HEK293 (cell line): ENCODE results near the gene DIO3.

Source experiments
- KLF1 ChIP-seq: fragments of 450-650 bp; formaldehyde crosslinking; IDR thresholded peaks from 2 replicates; pipeline ENCODE4 v1.5.1; 2016; ENCODE audit warnings: missing biosample characterization, missing genetic modification characterization
- KLF10 ChIP-seq: fragments of 450-650 bp; IDR thresholded peaks from 2 replicates; pipeline ENCODE4 v1.5.1; 2018; ENCODE audit warnings: missing biosample characterization, mild to moderate bottlenecking, missing genetic modification characterization
- ZNF10 ChIP-seq: fragments of 450-650 bp; formaldehyde crosslinking; IDR thresholded peaks from 2 replicates; pipeline ENCODE4 v1.5.1; 2017; ENCODE audit warnings: missing biosample characterization, missing genetic modification characterization
- ZNF157 ChIP-seq: fragments of 450-650 bp; formaldehyde crosslinking; IDR thresholded peaks from 2 replicates; pipeline ENCODE4 v1.5.1; 2016; ENCODE audit warnings: missing biosample characterization, missing genetic modification characterization
- ZNF660 ChIP-seq: fragments of 450-650 bp; IDR thresholded peaks from 2 replicates; pipeline ENCODE4 v1.5.1; 2018; ENCODE audit warnings: missing biosample characterization, mild to moderate bottlenecking, missing genetic modification characterization
- ZNF76 ChIP-seq: fragments of 450-650 bp; formaldehyde crosslinking; IDR thresholded peaks from 2 replicates; pipeline ENCODE4; 2016; ENCODE audit warnings: low read depth, missing biosample characterization, missing genetic modification characterization, borderline replicate concordance
- TF ChIP-seq, protein P1 (sequence below): fragments of 450-650 bp; formaldehyde crosslinking; IDR thresholded peaks from 2 replicates; pipeline ENCODE4 v1.5.1; 2016; ENCODE audit warnings: missing biosample characterization, missing genetic modification characterization

- TF ChIP-seq, protein P1, sequence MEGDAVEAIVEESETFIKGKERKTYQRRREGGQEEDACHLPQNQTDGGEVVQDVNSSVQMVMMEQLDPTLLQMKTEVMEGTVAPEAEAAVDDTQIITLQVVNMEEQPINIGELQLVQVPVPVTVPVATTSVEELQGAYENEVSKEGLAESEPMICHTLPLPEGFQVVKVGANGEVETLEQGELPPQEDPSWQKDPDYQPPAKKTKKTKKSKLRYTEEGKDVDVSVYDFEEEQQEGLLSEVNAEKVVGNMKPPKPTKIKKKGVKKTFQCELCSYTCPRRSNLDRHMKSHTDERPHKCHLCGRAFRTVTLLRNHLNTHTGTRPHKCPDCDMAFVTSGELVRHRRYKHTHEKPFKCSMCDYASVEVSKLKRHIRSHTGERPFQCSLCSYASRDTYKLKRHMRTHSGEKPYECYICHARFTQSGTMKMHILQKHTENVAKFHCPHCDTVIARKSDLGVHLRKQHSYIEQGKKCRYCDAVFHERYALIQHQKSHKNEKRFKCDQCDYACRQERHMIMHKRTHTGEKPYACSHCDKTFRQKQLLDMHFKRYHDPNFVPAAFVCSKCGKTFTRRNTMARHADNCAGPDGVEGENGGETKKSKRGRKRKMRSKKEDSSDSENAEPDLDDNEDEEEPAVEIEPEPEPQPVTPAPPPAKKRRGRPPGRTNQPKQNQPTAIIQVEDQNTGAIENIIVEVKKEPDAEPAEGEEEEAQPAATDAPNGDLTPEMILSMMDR (tag by site-specific recombination), result no peak
- TF ChIP-seq ZNF76 (tag by site-specific recombination), result no peak
- TF ChIP-seq ZNF157, result no peak
- no peak for TF ChIP-seq ZNF10 (tag by site-specific recombination)
- TF ChIP-seq KLF1 (tag by site-specific recombination), result no peak
- TF ChIP-seq ZNF660, result no peak
- TF ChIP-seq KLF10 (tag by site-specific recombination), result no peak
Measured at GRCh38 chr14:101567252-101567651, 6.0 kb downstream of the DIO3 start.
